ENCODE data around the gene EML5.

DNA sequence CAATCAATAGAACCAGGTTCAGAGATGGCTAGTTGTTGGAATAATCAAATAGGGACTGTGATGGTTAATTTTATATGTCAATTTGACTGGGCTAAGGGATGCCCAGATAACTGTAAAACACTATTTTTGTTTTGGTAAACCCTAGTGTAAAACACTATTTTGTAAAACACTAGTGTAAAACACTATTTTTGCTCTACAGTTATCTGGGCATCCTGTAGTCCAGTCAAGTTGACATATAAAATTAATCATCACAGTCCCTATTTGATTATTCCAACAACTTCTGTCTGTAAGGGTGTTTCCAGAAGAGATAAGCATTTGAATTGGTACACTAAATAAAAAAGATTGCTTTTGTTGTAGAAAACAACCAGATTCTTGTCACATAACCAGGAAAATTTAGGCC is 15.6 kb upstream of the EML5 start:
- TF ChIP-seq, protein P1, sequence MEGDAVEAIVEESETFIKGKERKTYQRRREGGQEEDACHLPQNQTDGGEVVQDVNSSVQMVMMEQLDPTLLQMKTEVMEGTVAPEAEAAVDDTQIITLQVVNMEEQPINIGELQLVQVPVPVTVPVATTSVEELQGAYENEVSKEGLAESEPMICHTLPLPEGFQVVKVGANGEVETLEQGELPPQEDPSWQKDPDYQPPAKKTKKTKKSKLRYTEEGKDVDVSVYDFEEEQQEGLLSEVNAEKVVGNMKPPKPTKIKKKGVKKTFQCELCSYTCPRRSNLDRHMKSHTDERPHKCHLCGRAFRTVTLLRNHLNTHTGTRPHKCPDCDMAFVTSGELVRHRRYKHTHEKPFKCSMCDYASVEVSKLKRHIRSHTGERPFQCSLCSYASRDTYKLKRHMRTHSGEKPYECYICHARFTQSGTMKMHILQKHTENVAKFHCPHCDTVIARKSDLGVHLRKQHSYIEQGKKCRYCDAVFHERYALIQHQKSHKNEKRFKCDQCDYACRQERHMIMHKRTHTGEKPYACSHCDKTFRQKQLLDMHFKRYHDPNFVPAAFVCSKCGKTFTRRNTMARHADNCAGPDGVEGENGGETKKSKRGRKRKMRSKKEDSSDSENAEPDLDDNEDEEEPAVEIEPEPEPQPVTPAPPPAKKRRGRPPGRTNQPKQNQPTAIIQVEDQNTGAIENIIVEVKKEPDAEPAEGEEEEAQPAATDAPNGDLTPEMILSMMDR (IDR thresholded peaks at IDR 0.05) = no peak
- TF ChIP-seq POLR2AphosphoS5 (IDR thresholded peaks at IDR 0.05) (no peak), POLR2A (IDR thresholded peaks at IDR 0.05) (no peak)

All from prostate gland (tissue), 2 donors.